HepG2 (cell line): ENCODE measurements around the gene AGAP3. TPM values are rescaled to one million over a fixed set of nuclear protein-coding genes. Genes with fewer than 3 reads are reported as not detected.

Source experiments
- AGO2 ChIP-seq: fragments of 200-400 bp; formaldehyde crosslinking; optimal IDR thresholded peaks from 2 replicates; pipeline ENCODE3; 2017; ENCODE audit warnings: mild to moderate bottlenecking, low read depth, low read length, moderate library complexity
- ATAD3A ChIP-seq: sonication (generic); formaldehyde crosslinking; IDR thresholded peaks from 2 replicates; pipeline ENCODE4 v1.4.0; 2020; ENCODE audit warnings: missing genetic modification reagents
- CBX1 ChIP-seq: IDR thresholded peaks from one replicate; pipeline ENCODE4 v1.6.1; 2016; ENCODE audit warnings: antibody characterized with exemption, low read depth
- CREB1 ChIP-seq, 2 experiments: fragments of 450-650 bp in 1 of 2; IDR thresholded peaks; 2 replicates each; pipeline ENCODE4 v1.6.1; 2016 to 2017; ENCODE audit warnings: control low read depth in 1 of 2, mild to moderate bottlenecking in 1 of 2, missing compliant biosample characterization in 1 of 2, missing genetic modification characterization in 1 of 2
- CREBL2 ChIP-seq: sonication (generic); formaldehyde crosslinking; IDR thresholded peaks from 2 replicates; pipeline ENCODE4 v1.8.1; 2023; ENCODE audit warnings: missing genetic modification reagents, mild to moderate bottlenecking, borderline replicate concordance
- EED ChIP-seq: sonication (generic); formaldehyde crosslinking; IDR thresholded peaks from 2 replicates; pipeline ENCODE4 v1.5.0; 2020; ENCODE audit warnings: mild to moderate bottlenecking, missing genetic modification reagents
- FOSL2 ChIP-seq: sonication (generic); formaldehyde crosslinking; IDR thresholded peaks from 2 replicates; pipeline ENCODE4 v1.4.0; 2020; ENCODE audit warnings: missing genetic modification reagents
- GMEB2 ChIP-seq: IDR thresholded peaks from 2 replicates; pipeline ENCODE4 v1.6.1; 2016; ENCODE audit warnings: missing biosample characterization, missing genetic modification reagents, low read depth
- GPBP1L1 ChIP-seq: sonication (generic); formaldehyde crosslinking; IDR thresholded peaks from 2 replicates; pipeline ENCODE4 v1.5.0; 2020; ENCODE audit warnings: mild to moderate bottlenecking, missing genetic modification reagents
- HMGA1 ChIP-seq: sonication (generic); formaldehyde crosslinking; conservative IDR thresholded peaks from 2 replicates; pipeline ENCODE4 v1.4.0; 2020; ENCODE audit warnings: missing genetic modification reagents
- JARID2 ChIP-seq: sonication (generic); formaldehyde crosslinking; IDR thresholded peaks from 2 replicates; pipeline ENCODE4 v1.8.1; 2023; ENCODE audit warnings: missing genetic modification reagents, inconsistent platforms; ENCODE audit not compliant: insufficient replicate concordance
- SALL1 ChIP-seq: sonication (generic); formaldehyde crosslinking; IDR thresholded peaks from 2 replicates; pipeline ENCODE4 v1.8.0; 2022; ENCODE audit warnings: mild to moderate bottlenecking, missing genetic modification reagents
- SOX6 ChIP-seq, 2 experiments: fragments of 450-650 bp in 1 of 2; sonication (generic) in 1 of 2; formaldehyde crosslinking in 1 of 2; IDR thresholded peaks; 2 replicates each; pipeline versions ENCODE4 v1.4.0 to v1.6.1; 2017 to 2020; ENCODE audit warnings: antibody characterized with exemption in 1 of 2, mild to moderate bottlenecking in 1 of 2, missing genetic modification reagents in 1 of 2
- SRF ChIP-seq: IDR thresholded peaks from 2 replicates; pipeline ENCODE4 v1.6.1; 2011; ENCODE audit warnings: mild to moderate bottlenecking, low read depth, low read length, moderate library complexity
- TBX2 ChIP-seq: sonication (generic); formaldehyde crosslinking; IDR thresholded peaks from 2 replicates; pipeline ENCODE4 v1.5.0; 2020; ENCODE audit warnings: missing genetic modification reagents, mild to moderate bottlenecking, borderline replicate concordance
- THAP11 ChIP-seq: IDR thresholded peaks from 2 replicates; pipeline ENCODE4 v1.6.1; 2016; ENCODE audit warnings: missing biosample characterization, missing genetic modification reagents
- ZBTB7A ChIP-seq: sonication (generic); formaldehyde crosslinking; IDR thresholded peaks from 2 replicates; pipeline ENCODE4 v1.8.0; 2022; ENCODE audit warnings: mild to moderate bottlenecking, missing genetic modification reagents
- ZFX ChIP-seq: sonication (generic); formaldehyde crosslinking; IDR thresholded peaks from 2 replicates; pipeline ENCODE4 v1.4.0; 2020; ENCODE audit warnings: mild to moderate bottlenecking, low read depth, missing genetic modification reagents, moderate library complexity
- ZNF264 ChIP-seq: sonication (generic); formaldehyde crosslinking; IDR thresholded peaks from 2 replicates; pipeline ENCODE4 v1.4.0; 2020; ENCODE audit warnings: missing genetic modification reagents
- ZNF367 ChIP-seq: sonication (generic); formaldehyde crosslinking; IDR thresholded peaks from 2 replicates; pipeline ENCODE4 v1.4.0; 2020; ENCODE audit warnings: missing genetic modification reagents, borderline replicate concordance
- ZNF652 ChIP-seq: IDR thresholded peaks from 2 replicates; pipeline ENCODE4 v1.6.1; 2016; ENCODE audit warnings: low read depth, borderline replicate concordance
- polyA plus RNA-seq, 8 experiments: library from polyadenylated mRNA; depleted of rRNA in 3 of 8; stranded (reverse) in 7 of 8; unstranded in 1 of 8; fragments of >200 nt; fragmentation: Illumina TruSeq in 4 of 8; extraction: Trizol in 4 of 8; gene quantifications; 2 replicates each; pipeline versions ENCODE4 v1.2.1 to v1.2.3, GENCODE V29; 2011 to 2016; ENCODE audit warnings: low read depth in 4 of 8, missing spikeins in 1 of 8, mixed read lengths in 1 of 8; ENCODE audit not compliant: insufficient read depth in 1 of 8
- total RNA-seq, 5 experiments: library from RNA; depleted of rRNA; stranded (reverse); fragments of >200 nt; fragmentation: Illumina TruSeq; extraction: Trizol; gene quantifications; 2 replicates each; pipeline ENCODE4 v1.2.3, GENCODE V29; 2016; ENCODE audit warnings: low read depth in 1 of 5
- TF ChIP-seq, protein P1 (sequence below): sonication (generic); formaldehyde crosslinking; IDR thresholded peaks from 2 replicates; pipeline ENCODE4 v1.4.0; 2020; ENCODE audit warnings: mild to moderate bottlenecking, missing genetic modification reagents
- TF ChIP-seq, protein P2 (sequence below): sonication (generic); formaldehyde crosslinking; IDR thresholded peaks from 2 replicates; pipeline ENCODE4 v1.8.0; 2022; ENCODE audit warnings: missing genetic modification reagents, mild to moderate bottlenecking, moderate library complexity, borderline replicate concordance
- TF ChIP-seq, protein P3 (sequence below): IDR thresholded peaks from 2 replicates; pipeline ENCODE4 v1.6.1; 2016

Gene AGAP3
- total and polyA plus RNA-seq, 2 of the 13 experiments (the other 11 are each of a cell fraction or from before 2014, with no cell fraction given): 31.3 to 61.4 TPM

- peak; percentile 71 for TF ChIP-seq CREB1 (IDR thresholded peaks at IDR 0.05)
- peak; percentile 90 for TF ChIP-seq CREB1 (CRISPR knock-in tag; IDR thresholded peaks at IDR 0.05)
- TF ChIP-seq, protein P1, sequence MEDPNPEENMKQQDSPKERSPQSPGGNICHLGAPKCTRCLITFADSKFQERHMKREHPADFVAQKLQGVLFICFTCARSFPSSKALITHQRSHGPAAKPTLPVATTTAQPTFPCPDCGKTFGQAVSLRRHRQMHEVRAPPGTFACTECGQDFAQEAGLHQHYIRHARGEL (CRISPR knock-in tag): no peak
- no peak for TF ChIP-seq ATAD3A
- TF ChIP-seq ZNF367 (CRISPR knock-in tag): 0 out of 2 replicates have a peak, but pooled peaks have one; percentile 16
- peak; percentile 69; the same call in 1 of the 2 replicates for TF ChIP-seq SALL1 (CRISPR knock-in tag)
- no peak for TF ChIP-seq HMGA1 (CRISPR knock-in tag)
- no peak for TF ChIP-seq FOSL2 (CRISPR knock-in tag)
- TF ChIP-seq TBX2 (CRISPR knock-in tag): peak; percentile 68; the same call in 1 of the 2 replicates
- TF ChIP-seq GPBP1L1 (CRISPR knock-in tag): no peak
- peak; percentile 99 for TF ChIP-seq THAP11 (CRISPR knock-in tag)
- TF ChIP-seq ZBTB7A (CRISPR knock-in tag): 0 out of 2 replicates have a peak, but pooled peaks have one; percentile 33
- TF ChIP-seq, protein P2, sequence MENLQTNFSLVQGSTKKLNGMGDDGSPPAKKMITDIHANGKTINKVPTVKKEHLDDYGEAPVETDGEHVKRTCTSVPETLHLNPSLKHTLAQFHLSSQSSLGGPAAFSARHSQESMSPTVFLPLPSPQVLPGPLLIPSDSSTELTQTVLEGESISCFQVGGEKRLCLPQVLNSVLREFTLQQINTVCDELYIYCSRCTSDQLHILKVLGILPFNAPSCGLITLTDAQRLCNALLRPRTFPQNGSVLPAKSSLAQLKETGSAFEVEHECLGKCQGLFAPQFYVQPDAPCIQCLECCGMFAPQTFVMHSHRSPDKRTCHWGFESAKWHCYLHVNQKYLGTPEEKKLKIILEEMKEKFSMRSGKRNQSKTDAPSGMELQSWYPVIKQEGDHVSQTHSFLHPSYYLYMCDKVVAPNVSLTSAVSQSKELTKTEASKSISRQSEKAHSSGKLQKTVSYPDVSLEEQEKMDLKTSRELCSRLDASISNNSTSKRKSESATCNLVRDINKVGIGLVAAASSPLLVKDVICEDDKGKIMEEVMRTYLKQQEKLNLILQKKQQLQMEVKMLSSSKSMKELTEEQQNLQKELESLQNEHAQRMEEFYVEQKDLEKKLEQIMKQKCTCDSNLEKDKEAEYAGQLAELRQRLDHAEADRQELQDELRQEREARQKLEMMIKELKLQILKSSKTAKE (CRISPR knock-in tag): no peak
- no peak for TF ChIP-seq CBX1
- peak; percentile 89 for TF ChIP-seq SRF
- peak; percentile 88 for TF ChIP-seq GMEB2
- TF ChIP-seq SOX6 (IDR thresholded peaks at IDR 0.05): no peak
- TF ChIP-seq SOX6 (CRISPR knock-in tag; IDR thresholded peaks at IDR 0.05): peak; percentile 70
- peak; percentile 94 for TF ChIP-seq ZFX (CRISPR knock-in tag)
- TF ChIP-seq, protein P3, sequence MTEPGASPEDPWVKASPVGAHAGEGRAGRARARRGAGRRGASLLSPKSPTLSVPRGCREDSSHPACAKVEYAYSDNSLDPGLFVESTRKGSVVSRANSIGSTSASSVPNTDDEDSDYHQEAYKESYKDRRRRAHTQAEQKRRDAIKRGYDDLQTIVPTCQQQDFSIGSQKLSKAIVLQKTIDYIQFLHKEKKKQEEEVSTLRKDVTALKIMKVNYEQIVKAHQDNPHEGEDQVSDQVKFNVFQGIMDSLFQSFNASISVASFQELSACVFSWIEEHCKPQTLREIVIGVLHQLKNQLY (CRISPR knock-in tag): no peak
- TF ChIP-seq AGO2: no peak
- TF ChIP-seq ZNF652 (CRISPR knock-in tag): no peak; the same call in 1 of the 2 replicates
- no peak for TF ChIP-seq EED (CRISPR knock-in tag)
- TF ChIP-seq JARID2: no peak
- no peak for TF ChIP-seq CREBL2 (CRISPR knock-in tag)
- TF ChIP-seq ZNF264 (CRISPR knock-in tag): 0 out of 2 replicates have a peak, but pooled peaks have one; percentile 36
Measured at GRCh38 chr7:151057989-151058780, 28.1 kb upstream of the AGAP3 start (continued).
